Measurements from ENCODE around the gene CYB5R3. TPM values are rescaled to one million over a fixed set of nuclear protein-coding genes. Genes with fewer than 3 reads are reported as not detected.

CYB5R3 gene
- total RNA-seq, 2 donors from 2014 or later: 125 to 455 TPM

GRCh38 chr22:42626951-42627625, 22.1 kb downstream of the CYB5R3 start:
- H3K27ac ChIP-seq: no peak overlapping the region
- H3K9me3 ChIP-seq: no peaks in the 10 kb centered on the region
- peaks cover 5% of the 10 kb centered on the region for H3K4me1 ChIP-seq (replicated peaks)
- H3K4me3 ChIP-seq: no peak overlapping the region
- peaks cover 11 to 19% of the 10 kb centered on the region in 2 donors for H3K36me3 ChIP-seq
- TF ChIP-seq, protein P1, sequence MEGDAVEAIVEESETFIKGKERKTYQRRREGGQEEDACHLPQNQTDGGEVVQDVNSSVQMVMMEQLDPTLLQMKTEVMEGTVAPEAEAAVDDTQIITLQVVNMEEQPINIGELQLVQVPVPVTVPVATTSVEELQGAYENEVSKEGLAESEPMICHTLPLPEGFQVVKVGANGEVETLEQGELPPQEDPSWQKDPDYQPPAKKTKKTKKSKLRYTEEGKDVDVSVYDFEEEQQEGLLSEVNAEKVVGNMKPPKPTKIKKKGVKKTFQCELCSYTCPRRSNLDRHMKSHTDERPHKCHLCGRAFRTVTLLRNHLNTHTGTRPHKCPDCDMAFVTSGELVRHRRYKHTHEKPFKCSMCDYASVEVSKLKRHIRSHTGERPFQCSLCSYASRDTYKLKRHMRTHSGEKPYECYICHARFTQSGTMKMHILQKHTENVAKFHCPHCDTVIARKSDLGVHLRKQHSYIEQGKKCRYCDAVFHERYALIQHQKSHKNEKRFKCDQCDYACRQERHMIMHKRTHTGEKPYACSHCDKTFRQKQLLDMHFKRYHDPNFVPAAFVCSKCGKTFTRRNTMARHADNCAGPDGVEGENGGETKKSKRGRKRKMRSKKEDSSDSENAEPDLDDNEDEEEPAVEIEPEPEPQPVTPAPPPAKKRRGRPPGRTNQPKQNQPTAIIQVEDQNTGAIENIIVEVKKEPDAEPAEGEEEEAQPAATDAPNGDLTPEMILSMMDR (IDR thresholded peaks at IDR 0.05): no peak
- TF ChIP-seq POLR2A (IDR thresholded peaks at IDR 0.05) (no peak), POLR2AphosphoS5 (IDR thresholded peaks at IDR 0.05) (no peak)
- 90% methylated on average over 25 of the region's 25 CpGs for WGBS
- H3K27me3 ChIP-seq (replicated peaks; ENCODE audit: insufficient read depth): no peaks in the 10 kb centered on the region
- intact Hi-C loops (cut with DNase I): no loop called here
- DNase-seq (ENCODE audit: low spot score): no peak

DNA sequence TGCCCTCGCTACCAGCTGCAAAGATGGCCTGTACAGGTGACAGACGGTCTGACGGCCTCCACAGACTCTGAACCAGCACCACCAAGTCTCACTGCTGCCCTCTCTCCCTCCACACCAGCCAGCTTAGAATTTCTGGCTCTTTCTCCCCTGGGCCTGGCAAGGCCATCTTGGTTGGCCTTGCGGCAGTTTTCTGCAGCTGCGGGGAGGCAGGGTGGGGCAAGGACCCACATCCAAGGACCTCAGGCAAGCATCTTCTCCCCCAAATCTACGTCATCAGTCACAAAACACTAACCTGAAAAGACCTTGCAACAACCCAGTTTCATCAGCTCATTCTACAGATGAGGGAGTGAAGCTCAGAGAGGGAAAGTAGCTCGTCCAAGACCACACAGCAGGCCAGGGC, 22.8 kb downstream of the CYB5R3 start:
- WGBS: 93% methylated on average over 7 of the region's 7 CpGs
- intact Hi-C loops (cut with DNase I): no loop called here
- Histone ChIP-seq H3K9me3 (no peaks in the 10 kb centered on the region), H3K27me3 (replicated peaks; ENCODE audit: insufficient read depth) (no peaks in the 10 kb centered on the region), H3K4me1 (replicated peaks) (peaks cover 10% of the 10 kb centered on the region), H3K27ac (no peak overlapping the region), H3K4me3 (no peak overlapping the region), H3K36me3 (peaks cover 10 to 19% of the 10 kb centered on the region in 2 donors)
- no peak for DNase-seq (ENCODE audit: low spot score)
- TF ChIP-seq POLR2AphosphoS5 (IDR thresholded peaks at IDR 0.05) (no peak), POLR2A (IDR thresholded peaks at IDR 0.05) (no peak)
- TF ChIP-seq, protein P1 (IDR thresholded peaks at IDR 0.05): no peak

DNA sequence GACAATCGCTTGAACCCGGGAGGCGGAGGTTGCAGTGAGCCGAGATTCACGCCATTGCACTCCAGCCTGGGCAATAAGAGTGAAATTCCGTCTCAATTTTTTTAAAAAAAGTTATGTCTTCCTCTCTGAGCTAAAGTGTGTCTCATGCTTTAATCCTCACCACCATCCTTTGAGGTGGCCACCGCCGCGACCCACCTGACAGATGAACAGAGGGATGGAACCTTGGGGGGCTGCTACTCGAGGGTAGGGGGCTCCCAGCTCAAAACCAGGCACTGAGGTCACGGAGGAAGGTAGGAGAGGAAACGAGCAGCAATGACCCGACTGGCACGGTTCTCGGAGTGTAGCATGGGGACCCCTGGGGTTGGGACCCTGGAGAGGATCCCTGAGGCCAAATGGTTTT, 23.8 kb downstream of the CYB5R3 start:
- H3K9me3 ChIP-seq: no peaks in the 10 kb centered on the region
- 90% methylated on average over 15 of the region's 15 CpGs for WGBS
- intact Hi-C loops (cut with DNase I): no loop called here

GRCh38 chr22:42624551-42625106, 24.6 kb downstream of the CYB5R3 start:
- Histone ChIP-seq H3K27me3 (replicated peaks; ENCODE audit: insufficient read depth) (no peaks in the 10 kb centered on the region), H3K9me3 (no peaks in the 10 kb centered on the region), H3K36me3 (peaks cover 10 to 19% of the 10 kb centered on the region in 2 donors), H3K4me1 (replicated peaks) (peaks cover 22% of the 10 kb centered on the region), H3K27ac (no peak overlapping the region), H3K4me3 (no peak overlapping the region)
- no peak for DNase-seq (ENCODE audit: low spot score)
- 89% methylated on average over 9 of the region's 12 CpGs for WGBS
- no peak for TF ChIP-seq POLR2AphosphoS5 (IDR thresholded peaks at IDR 0.05)
- TF ChIP-seq, protein P1 (IDR thresholded peaks at IDR 0.05): no peak
- no peak for TF ChIP-seq POLR2A (IDR thresholded peaks at IDR 0.05)
- intact Hi-C loops (cut with DNase I): no loop called here

More for the DNA sequence above, 23.8 kb downstream of the CYB5R3 start:
- Histone ChIP-seq H3K27me3 (replicated peaks; ENCODE audit: insufficient read depth) (no peaks in the 10 kb centered on the region), H3K4me1 (replicated peaks) (peaks cover 18% of the 10 kb centered on the region), H3K36me3 (peaks cover 10 to 19% of the 10 kb centered on the region in 2 donors), H3K27ac (no peak overlapping the region), H3K4me3 (no peak overlapping the region)
- TF ChIP-seq, protein P1 (IDR thresholded peaks at IDR 0.05): no peak
- no peak for TF ChIP-seq POLR2AphosphoS5 (IDR thresholded peaks at IDR 0.05)
- TF ChIP-seq POLR2A (IDR thresholded peaks at IDR 0.05): no peak
- DNase-seq (ENCODE audit: low spot score): no peak

Measured in prostate gland (tissue), 2 donors.